Osteoblast (primary cell): ENCODE data around the gene MAGOHB. TPM values are rescaled to one million over a fixed set of nuclear protein-coding genes. Genes with fewer than 3 reads are reported as not detected.

Source experiments
- DNase-seq: peaks from one replicate; pipeline ENCODE4 v3.0.0; 2011; ENCODE audit warnings: low spot score, mixed read lengths; ENCODE audit not compliant: insufficient read length; ENCODE audit errors: missing footprints
- H2AFZ ChIP-seq: 2 replicates; pipeline ENCODE4 v1.6.0; 2011; ENCODE audit warnings: mild to moderate bottlenecking, low read length
- H3K27ac ChIP-seq: 2 replicates; pipeline ENCODE4 v1.5.1; 2011; ENCODE audit warnings: mild to moderate bottlenecking, low read depth, low read length, moderate library complexity
- H3K27me3 ChIP-seq: 2 replicates; pipeline ENCODE4 v1.6.0; 2012; ENCODE audit warnings: mild to moderate bottlenecking, control low read depth, inconsistent platforms, low read length, moderate library complexity; ENCODE audit not compliant: insufficient read depth
- H3K36me3 ChIP-seq: 2 replicates; pipeline ENCODE4 v1.5.1; 2011; ENCODE audit warnings: mild to moderate bottlenecking, low read length, control low read depth, moderate library complexity; ENCODE audit not compliant: insufficient read depth
- H3K4me1 ChIP-seq: 2 replicates; pipeline ENCODE4 v1.5.1; 2011; ENCODE audit warnings: mild to moderate bottlenecking, low read length, control low read depth, moderate library complexity; ENCODE audit not compliant: insufficient read depth
- H3K4me2 ChIP-seq: 2 replicates; pipeline ENCODE4 v1.6.0; 2011; ENCODE audit warnings: mild to moderate bottlenecking, low read length; ENCODE audit not compliant: insufficient read depth
- H3K4me3 ChIP-seq: fragments of 200-600 bp; sonication (generic); 3 replicates; pipeline ENCODE4 v1.5.1; 2012; ENCODE audit warnings: mild to moderate bottlenecking, low read length, inconsistent platforms; ENCODE audit not compliant: insufficient read depth
- H3K79me2 ChIP-seq: 2 replicates; pipeline ENCODE4 v1.6.0; 2012; ENCODE audit warnings: mild to moderate bottlenecking, low read length, control low read depth, inconsistent platforms; ENCODE audit not compliant: insufficient read depth
- H3K9me3 ChIP-seq: 2 replicates; pipeline ENCODE4 v1.5.1; 2011; ENCODE audit warnings: low read depth, low read length, control low read depth
- H4K20me1 ChIP-seq: 2 replicates; pipeline ENCODE4 v1.6.0; 2012; ENCODE audit warnings: mild to moderate bottlenecking, low read length, control low read depth; ENCODE audit not compliant: insufficient read depth
- CTCF ChIP-seq: IDR thresholded peaks from 2 replicates; pipeline ENCODE4 v1.5.1; 2011; ENCODE audit warnings: mild to moderate bottlenecking, low read depth, low read length, moderate library complexity; ENCODE audit errors: extremely low read depth
- total RNA-seq: library from RNA; depleted of rRNA; stranded (reverse); fragments of >200 nt; gene quantifications from 2 replicates; pipeline ENCODE4 v1.2.3, GENCODE V29; 2012

Gene MAGOHB
- total RNA-seq, 1 donor, result 16.3 TPM

GRCh38 chr12:10554756-10555481, 58.5 kb downstream of the MAGOHB start:
- Histone ChIP-seq H4K20me1 (no peaks in the 10 kb centered on the region), H3K27ac (no peak overlapping the region), H3K4me1 (no peaks in the 10 kb centered on the region), H3K4me3 (no peak overlapping the region), H3K9me3 (no peaks in the 10 kb centered on the region), H3K36me3 (no peaks in the 10 kb centered on the region), H2AFZ (no peak overlapping the region), H3K27me3 (peaks cover 4% of the 10 kb centered on the region), H3K79me2 (no peaks in the 10 kb centered on the region), H3K4me2 (no peak overlapping the region)
- TF ChIP-seq CTCF, result no peak
- DNase-seq, result no peak

- H3K36me3 ChIP-seq, result no peaks in the 10 kb centered on the region
- no peak overlapping the region for H2AFZ ChIP-seq
- H3K4me3 ChIP-seq, result no peak overlapping the region
- no peak overlapping the region for H3K4me2 ChIP-seq
- H3K9me3 ChIP-seq, result no peaks in the 10 kb centered on the region
- no peaks in the 10 kb centered on the region for H3K4me1 ChIP-seq
- H3K27ac ChIP-seq, result no peak overlapping the region
- H3K79me2 ChIP-seq, result no peaks in the 10 kb centered on the region
- H4K20me1 ChIP-seq, result no peaks in the 10 kb centered on the region
- H3K27me3 ChIP-seq, result peaks cover 4% of the 10 kb centered on the region
- TF ChIP-seq CTCF, result no peak
- no peak for DNase-seq
These were observed 59.1 kb downstream of the MAGOHB start for GRCh38 chr12:10554228-10554755.

Other genes starting within 250 kb of the MAGOHB start
- gene KLRK1, start 223.6 kb downstream of the MAGOHB start, total RNA-seq, result under 0.01 TPM in 1 of 2 replicates, not detected in the other
- not detected in 2 replicates for gene KLRC4, start 203.9 kb downstream of the MAGOHB start, total RNA-seq
- gene KLRC3, start 193.0 kb downstream of the MAGOHB start, total RNA-seq, result 0.72 TPM in 1 of 2 replicates, not detected in the other
- gene KLRC2, start 177.6 kb downstream of the MAGOHB start, total RNA-seq, result 0.36 and 0.88 TPM in 2 replicates
- not detected in 2 replicates for gene KLRC1, start 160.2 kb downstream of the MAGOHB start, total RNA-seq
- 2.5 and 2.9 TPM in 2 replicates for gene EIF2S3B, start 107.7 kb downstream of the MAGOHB start, total RNA-seq
- under 0.01 TPM in 2 replicates for gene STYK1, start 60.4 kb upstream of the MAGOHB start, total RNA-seq
- gene YBX3, start 109.7 kb upstream of the MAGOHB start, total RNA-seq, result 147 TPM in 2 replicates
- not detected in 2 replicates for gene TAS2R7, start 189.0 kb upstream of the MAGOHB start, total RNA-seq
- under 0.01 and 0.36 TPM in 2 replicates for gene TAS2R8, start 193.7 kb upstream of the MAGOHB start, total RNA-seq
- not detected in 2 replicates for gene TAS2R9, start 196.6 kb upstream of the MAGOHB start, total RNA-seq
- 1.1 and 1.8 TPM in 2 replicates for gene TAS2R10, start 212.7 kb upstream of the MAGOHB start, total RNA-seq
- gene PRR4, start 235.9 kb upstream of the MAGOHB start, total RNA-seq, result 2.7 and 2.9 TPM in 2 replicates